Sigmoid colon (tissue), 3 donors: ENCODE results near the gene GLS.

Source experiments
- POLR2A ChIP-seq, 2 donors: fragments of 450-650 bp; IDR thresholded peaks; one replicate each; pipeline ENCODE4 v1.6.1; 2016; ENCODE audit warnings: antibody characterized with exemption in 2 of 2, mild to moderate bottlenecking in 2 of 2, moderate library complexity in 2 of 2
- TF ChIP-seq, protein P1 (sequence below), 4 experiments: fragments of 450-650 bp in 3 of 4; fragments of 200-600 bp in 1 of 4; IDR thresholded peaks; one replicate each; pipeline ENCODE4 v1.5.1; 2016 to 2019; ENCODE audit warnings: antibody characterized with exemption in 4 of 4, mild to moderate bottlenecking in 3 of 4, moderate library complexity in 2 of 4

DNA sequence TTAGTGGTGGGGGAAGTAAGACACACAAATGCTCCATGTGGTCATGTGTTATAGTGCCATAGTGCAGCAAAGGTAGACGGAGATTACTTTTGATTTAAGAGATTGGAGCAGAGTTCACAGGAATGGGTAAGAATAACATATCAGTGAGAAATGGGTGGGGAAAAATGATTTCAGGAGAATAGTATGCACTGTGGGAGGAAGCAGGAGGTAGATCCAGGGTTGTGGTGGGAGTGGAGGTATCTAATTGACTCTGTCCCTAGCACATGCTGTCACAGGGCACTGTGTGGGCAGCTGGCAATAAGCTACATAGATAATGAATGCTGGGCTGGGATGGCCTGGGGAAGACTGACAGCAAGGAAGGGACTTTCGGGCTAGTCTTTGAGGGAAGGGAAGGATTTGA, 68.0 kb downstream of the GLS start:
- TF ChIP-seq, protein P1, sequence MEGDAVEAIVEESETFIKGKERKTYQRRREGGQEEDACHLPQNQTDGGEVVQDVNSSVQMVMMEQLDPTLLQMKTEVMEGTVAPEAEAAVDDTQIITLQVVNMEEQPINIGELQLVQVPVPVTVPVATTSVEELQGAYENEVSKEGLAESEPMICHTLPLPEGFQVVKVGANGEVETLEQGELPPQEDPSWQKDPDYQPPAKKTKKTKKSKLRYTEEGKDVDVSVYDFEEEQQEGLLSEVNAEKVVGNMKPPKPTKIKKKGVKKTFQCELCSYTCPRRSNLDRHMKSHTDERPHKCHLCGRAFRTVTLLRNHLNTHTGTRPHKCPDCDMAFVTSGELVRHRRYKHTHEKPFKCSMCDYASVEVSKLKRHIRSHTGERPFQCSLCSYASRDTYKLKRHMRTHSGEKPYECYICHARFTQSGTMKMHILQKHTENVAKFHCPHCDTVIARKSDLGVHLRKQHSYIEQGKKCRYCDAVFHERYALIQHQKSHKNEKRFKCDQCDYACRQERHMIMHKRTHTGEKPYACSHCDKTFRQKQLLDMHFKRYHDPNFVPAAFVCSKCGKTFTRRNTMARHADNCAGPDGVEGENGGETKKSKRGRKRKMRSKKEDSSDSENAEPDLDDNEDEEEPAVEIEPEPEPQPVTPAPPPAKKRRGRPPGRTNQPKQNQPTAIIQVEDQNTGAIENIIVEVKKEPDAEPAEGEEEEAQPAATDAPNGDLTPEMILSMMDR (IDR thresholded peaks at IDR 0.05): no peak
- no peak for TF ChIP-seq POLR2A (IDR thresholded peaks at IDR 0.05)
